A673 (cell line): ENCODE measurements around the gene HPX. TPM values are rescaled to one million over a fixed set of nuclear protein-coding genes. Genes with fewer than 3 reads are reported as not detected.

ENCODE experiments used
- BruUV-seq: library from RNA; stranded (reverse); fragments of 400-500 nt; replicated peaks from 2 replicates; lab custom pipeline; 2021; lab: Mats Ljungman, UMichigan
- CTCF ChIA-PET: fragments of 300-600 bp; sonication (Branson Sonifier 250); formaldehyde crosslinking; loops from one replicate; lab custom pipeline; 2022; ENCODE audit warnings: antibody characterized with exemption; lab: Charles Lee
- POLR2A ChIA-PET: fragments of 300-600 bp; sonication (Branson Sonifier 250); formaldehyde crosslinking; loops from one replicate; lab custom pipeline; 2022; ENCODE audit warnings: antibody characterized with exemption; ENCODE audit not compliant: low non-redundant PET; lab: Charles Lee
- DNase-seq: peaks from one replicate; pipeline ENCODE4 v3.0.0-alpha.2; 2015; ENCODE audit warnings: low spot score
- H3K27ac ChIP-seq: fragments of 200-600 bp; sonication (generic); 2 replicates; pipeline ENCODE4 v1.5.1; 2016; ENCODE audit warnings: mixed run types, low read depth, mild to moderate bottlenecking, mixed read lengths, antibody characterized with exemption, low read length; ENCODE audit not compliant: poor library complexity, severe bottlenecking
- H3K27me3 ChIP-seq: fragments of 200-600 bp; sonication (generic); replicated peaks from 2 replicates; pipeline ENCODE4 v1.6.1; 2017; ENCODE audit warnings: mixed run types, low read depth, mild to moderate bottlenecking, mixed read lengths, antibody characterized with exemption, low read length; ENCODE audit not compliant: insufficient read depth, poor library complexity
- H3K36me3 ChIP-seq: fragments of 200-600 bp; sonication (generic); 2 replicates; pipeline ENCODE4 v1.6.1; 2016; ENCODE audit warnings: mixed run types, mild to moderate bottlenecking, mixed read lengths, antibody characterized with exemption, low read length; ENCODE audit not compliant: insufficient read depth, poor library complexity, severe bottlenecking
- H3K4me1 ChIP-seq: fragments of 200-600 bp; sonication (generic); 2 replicates; pipeline ENCODE4 v1.6.1; 2017; ENCODE audit warnings: mixed run types, mild to moderate bottlenecking, mixed read lengths, antibody characterized with exemption, low read length; ENCODE audit not compliant: insufficient read depth, poor library complexity, severe bottlenecking
- H3K4me3 ChIP-seq: fragments of 200-600 bp; sonication (generic); 2 replicates; pipeline ENCODE4 v1.5.1; 2016; ENCODE audit warnings: low read depth, mixed run types, mild to moderate bottlenecking, mixed read lengths, low read length; ENCODE audit not compliant: poor library complexity, severe bottlenecking
- H3K9me3 ChIP-seq: fragments of 200-600 bp; sonication (generic); 2 replicates; pipeline ENCODE4 v1.6.1; 2016; ENCODE audit warnings: mixed run types, low read depth, mild to moderate bottlenecking, mixed read lengths, antibody characterized with exemption, low read length; ENCODE audit not compliant: poor library complexity, severe bottlenecking
- CTCF ChIP-seq: fragments of 300-800, 200-600 bp; sonication (generic); conservative IDR thresholded peaks from 2 replicates; pipeline ENCODE4 v1.5.1; 2017; ENCODE audit warnings: low read depth, mild to moderate bottlenecking, antibody characterized with exemption, low read length, moderate library complexity, mixed read lengths
- EZH2 ChIP-seq: fragments of 200-600 bp; sonication (generic); IDR thresholded peaks from 2 replicates; pipeline ENCODE4 v1.6.1; 2017; ENCODE audit warnings: borderline replicate concordance, low read depth, mild to moderate bottlenecking, mixed read lengths, antibody characterized with exemption, low read length; ENCODE audit not compliant: poor library complexity, severe bottlenecking
- intact Hi-C: fragments of 100-400 bp; cut with micrococcal nuclease; formaldehyde crosslinking; loops from one replicate; pipeline ENCODE4 v1.10.0; 2022; ENCODE audit not compliant: unreplicated experiment
- total RNA-seq: library from RNA; stranded (reverse); gene quantifications from 2 replicates; pipeline ENCODE4 v1.2.3, GENCODE V29; 2021

Gene HPX
- total RNA-seq, 1 experiment from 2014 or later: 4.5 TPM

GRCh38 chr11:6488342-6488741 is 47.6 kb upstream of the HPX start:
- ChIA-PET POLR2A (no interaction called here), CTCF (no interaction called here)
- no peak for TF ChIP-seq CTCF
- TF ChIP-seq EZH2: no peak
- Histone ChIP-seq H3K4me3 (no peak overlapping the region), H3K4me1 (no peaks in the 10 kb centered on the region), H3K9me3 (no peaks in the 10 kb centered on the region), H3K27ac (no peak overlapping the region), H3K27me3 (no peaks in the 10 kb centered on the region), H3K36me3 (peaks cover 53% of the 10 kb centered on the region)
- intact Hi-C loops: no loop called here
- no peak for DNase-seq
- BruUV-seq: no TSS peak

GRCh38 chr11:6486938-6487337 is 46.2 kb upstream of the HPX start:
- POLR2A ChIA-PET: no interaction called here
- Histone ChIP-seq H3K4me1 (peaks cover 9% of the 10 kb centered on the region), H3K27me3 (no peaks in the 10 kb centered on the region), H3K27ac (no peak overlapping the region), H3K9me3 (no peaks in the 10 kb centered on the region), H3K4me3 (no peak overlapping the region), H3K36me3 (peaks cover 58% of the 10 kb centered on the region)
- intact Hi-C loops: no loop called here
- DNase-seq: no peak
- CTCF ChIA-PET: no interaction called here
- TF ChIP-seq CTCF: no peak
- no peak for TF ChIP-seq EZH2
- no TSS peak for BruUV-seq

- H3K36me3 ChIP-seq: peaks cover 55% of the 10 kb centered on the region
- CTCF ChIA-PET: no interaction called here
- peaks cover 9% of the 10 kb centered on the region for H3K4me1 ChIP-seq
- H3K4me3 ChIP-seq: no peak overlapping the region
- H3K9me3 ChIP-seq: no peaks in the 10 kb centered on the region
- H3K27ac ChIP-seq: no peak overlapping the region
- H3K27me3 ChIP-seq: no peaks in the 10 kb centered on the region
- no TSS peak for BruUV-seq
- TF ChIP-seq CTCF (no peak), EZH2 (no peak)
- intact Hi-C loops: no loop called here
- no peak for DNase-seq
- POLR2A ChIA-PET: no interaction called here
Measured at GRCh38 chr11:6486256-6486655, 45.5 kb upstream of the HPX start.
